Ramos (cell line): ENCODE results near the gene DLGAP3.

Source experiments
- in situ Hi-C: fragments of 300-500 bp; cut with MboI; formaldehyde crosslinking; loops from one replicate; pipeline ENCODE4 v1.14.3; 2022; ENCODE audit warnings: low sequenced_read_pairs; ENCODE audit not compliant: unreplicated experiment

Gene DLGAP3

GRCh38 chr1:34929853-34930701 lies 627 bp upstream of the DLGAP3 start:
- in situ Hi-C loops = no loop called here

- in situ Hi-C loops = no loop called here
Measured at GRCh38 chr1:34928699-34929496, 552 bp downstream of the DLGAP3 start.

- in situ Hi-C loops = no loop called here
Measured at GRCh38 chr1:34928066-34928696, 1.3 kb downstream of the DLGAP3 start.

GRCh38 chr1:34927316-34927715 lies 2.1 kb downstream of the DLGAP3 start:
- in situ Hi-C loops = no loop called here

- in situ Hi-C loops = no loop called here
Measured at GRCh38 chr1:34926894-34927293, 2.6 kb downstream of the DLGAP3 start.

- in situ Hi-C loops = no loop called here
Measured at GRCh38 chr1:34926156-34926555, 3.3 kb downstream of the DLGAP3 start.

GRCh38 chr1:34925730-34926129 lies 3.7 kb downstream of the DLGAP3 start:
- in situ Hi-C loops = no loop called here

- in situ Hi-C loops = no loop called here
Measured at GRCh38 chr1:34924759-34925555, 4.5 kb downstream of the DLGAP3 start.

GRCh38 chr1:34923490-34923889 lies 6.0 kb downstream of the DLGAP3 start:
- in situ Hi-C loops = no loop called here

GRCh38 chr1:34918977-34919561 lies 10.4 kb downstream of the DLGAP3 start:
- in situ Hi-C loops = no loop called here

GRCh38 chr1:34918386-34918976 lies 11.0 kb downstream of the DLGAP3 start:
- in situ Hi-C loops = no loop called here

- in situ Hi-C loops = no loop called here
Measured at GRCh38 chr1:34917017-34917416, 12.4 kb downstream of the DLGAP3 start.

GRCh38 chr1:34916104-34916503 lies 13.3 kb downstream of the DLGAP3 start:
- in situ Hi-C loops = no loop called here

- in situ Hi-C loops = no loop called here
Measured at GRCh38 chr1:34915521-34915920, 13.9 kb downstream of the DLGAP3 start.

GRCh38 chr1:34914958-34915357 lies 14.5 kb downstream of the DLGAP3 start:
- in situ Hi-C loops = no loop called here

- in situ Hi-C loops = no loop called here
Measured at GRCh38 chr1:34911465-34911864, 18.0 kb downstream of the DLGAP3 start.

GRCh38 chr1:34910425-34910824 lies 19.0 kb downstream of the DLGAP3 start:
- in situ Hi-C loops = no loop called here

GRCh38 chr1:34908369-34908768 lies 21.1 kb downstream of the DLGAP3 start:
- in situ Hi-C loops = no loop called here

- in situ Hi-C loops = no loop called here
Measured at GRCh38 chr1:34907487-34908090, 21.9 kb downstream of the DLGAP3 start.
